ENCODE data around the gene SCN5A.

Gene SCN5A

DNA sequence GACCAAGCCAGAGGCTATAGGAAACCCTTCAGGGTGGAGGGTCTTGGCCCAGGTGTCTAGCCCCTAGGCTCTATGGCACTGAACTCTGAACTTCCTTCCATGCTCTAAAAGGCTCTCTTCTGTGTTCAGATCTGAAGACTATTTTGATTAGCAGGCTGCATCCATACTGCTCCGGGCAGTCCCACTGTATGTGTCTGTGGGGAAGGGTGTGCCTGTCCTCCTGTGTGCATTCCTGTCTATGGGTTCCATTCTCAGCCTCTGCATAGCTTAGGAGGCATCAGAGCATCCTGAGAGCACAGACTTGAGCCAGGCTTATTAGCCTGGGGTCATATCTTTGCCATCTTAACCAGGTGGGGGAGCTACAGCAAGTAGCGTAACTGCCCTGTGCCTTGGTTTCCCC is 115.3 kb downstream of the SCN5A start:
- Mint-ChIP-seq H3K36me3 (ENCODE audit: low read depth) (peaks cover 37% of the 10 kb centered on the region), H3K27me3 (ENCODE audit: low read depth, poor library complexity) (peaks cover 11% of the 10 kb centered on the region), H3K4me1 (peaks cover 12% of the 10 kb centered on the region), H3K27ac (no peak overlapping the region), H3K4me3 (no peak overlapping the region), H3K9me3 (peaks cover 16% of the 10 kb centered on the region)
- TF ChIP-seq, protein P1, sequence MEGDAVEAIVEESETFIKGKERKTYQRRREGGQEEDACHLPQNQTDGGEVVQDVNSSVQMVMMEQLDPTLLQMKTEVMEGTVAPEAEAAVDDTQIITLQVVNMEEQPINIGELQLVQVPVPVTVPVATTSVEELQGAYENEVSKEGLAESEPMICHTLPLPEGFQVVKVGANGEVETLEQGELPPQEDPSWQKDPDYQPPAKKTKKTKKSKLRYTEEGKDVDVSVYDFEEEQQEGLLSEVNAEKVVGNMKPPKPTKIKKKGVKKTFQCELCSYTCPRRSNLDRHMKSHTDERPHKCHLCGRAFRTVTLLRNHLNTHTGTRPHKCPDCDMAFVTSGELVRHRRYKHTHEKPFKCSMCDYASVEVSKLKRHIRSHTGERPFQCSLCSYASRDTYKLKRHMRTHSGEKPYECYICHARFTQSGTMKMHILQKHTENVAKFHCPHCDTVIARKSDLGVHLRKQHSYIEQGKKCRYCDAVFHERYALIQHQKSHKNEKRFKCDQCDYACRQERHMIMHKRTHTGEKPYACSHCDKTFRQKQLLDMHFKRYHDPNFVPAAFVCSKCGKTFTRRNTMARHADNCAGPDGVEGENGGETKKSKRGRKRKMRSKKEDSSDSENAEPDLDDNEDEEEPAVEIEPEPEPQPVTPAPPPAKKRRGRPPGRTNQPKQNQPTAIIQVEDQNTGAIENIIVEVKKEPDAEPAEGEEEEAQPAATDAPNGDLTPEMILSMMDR (IDR thresholded peaks at IDR 0.05) = no peak
- no peak for DNase-seq

DNA sequence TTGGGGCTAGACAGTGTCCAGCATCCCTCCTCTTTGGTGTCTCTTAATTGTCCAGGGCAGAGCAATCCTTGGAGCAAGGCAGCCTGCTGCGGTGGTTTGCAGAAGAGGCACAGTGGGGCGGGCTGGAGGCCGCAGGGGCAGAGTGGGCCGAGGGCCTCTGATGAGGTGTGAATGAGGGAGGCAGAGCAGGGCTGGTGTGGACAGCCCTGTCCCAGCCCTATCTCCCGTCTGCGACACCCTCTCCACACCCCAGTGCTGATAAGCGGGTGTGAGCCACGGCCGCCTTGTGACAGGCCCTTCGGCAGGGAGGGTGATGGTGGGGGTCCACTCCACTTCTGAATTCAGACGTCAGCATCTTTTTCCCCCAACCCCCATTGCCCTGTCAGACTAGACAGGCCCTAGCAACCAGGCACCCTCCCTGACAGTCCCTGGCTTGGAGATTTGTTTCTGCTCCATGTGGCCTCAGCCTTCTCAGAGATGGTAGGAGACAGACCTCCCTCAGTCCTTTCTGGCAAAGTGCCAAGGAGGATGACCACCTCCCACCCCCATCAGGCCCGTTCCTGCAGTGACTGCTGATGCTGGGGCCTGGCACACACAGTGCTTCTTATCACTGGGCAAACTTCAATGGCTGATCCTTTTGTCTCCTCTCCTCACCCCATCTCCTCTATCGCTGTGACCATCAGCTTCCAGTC is 116.1 kb downstream of the SCN5A start:
- Mint-ChIP-seq H3K36me3 (ENCODE audit: low read depth) (peaks cover 40% of the 10 kb centered on the region), H3K4me3 (no peak overlapping the region), H3K4me1 (peaks cover 12% of the 10 kb centered on the region), H3K27ac (peak overlapping the region; percentile 52), H3K9me3 (peaks cover 16% of the 10 kb centered on the region), H3K27me3 (ENCODE audit: low read depth, poor library complexity) (peaks cover 11% of the 10 kb centered on the region)
- TF ChIP-seq, protein P1 (IDR thresholded peaks at IDR 0.05) = no peak
- no peak for DNase-seq

DNA sequence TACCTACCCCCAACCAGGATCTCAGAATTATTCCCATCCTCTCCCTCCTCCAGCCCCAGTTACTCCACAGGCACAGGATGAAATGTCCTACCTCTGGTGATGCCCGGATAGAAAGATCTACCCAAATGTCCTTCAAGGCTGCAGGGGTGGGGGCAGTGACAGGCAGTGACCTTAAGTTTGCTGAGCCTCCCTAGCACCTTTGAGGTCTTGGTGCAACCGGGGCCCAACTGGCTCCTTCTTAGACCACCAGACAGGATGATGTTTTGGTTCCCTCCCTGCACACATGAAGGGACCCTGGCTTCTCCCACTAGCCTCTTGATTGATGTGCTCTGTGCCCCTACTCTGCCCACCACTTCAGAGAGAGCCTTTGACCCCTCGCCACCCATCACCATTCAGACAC is 117.0 kb downstream of the SCN5A start:
- no peak overlapping the region for H3K27ac Mint-ChIP-seq
- peaks cover 11% of the 10 kb centered on the region for H3K27me3 Mint-ChIP-seq (ENCODE audit: low read depth, poor library complexity)
- no peak for DNase-seq
- TF ChIP-seq, protein P1 (IDR thresholded peaks at IDR 0.05) = no peak
- peaks cover 16% of the 10 kb centered on the region for H3K9me3 Mint-ChIP-seq
- H3K36me3 Mint-ChIP-seq (ENCODE audit: low read depth) = peaks cover 43% of the 10 kb centered on the region
- no peak overlapping the region for H3K4me3 Mint-ChIP-seq
- peaks cover 12% of the 10 kb centered on the region for H3K4me1 Mint-ChIP-seq

- no peak overlapping the region for H3K27ac Mint-ChIP-seq
Observed at GRCh38 chr3:38528457-38528856, 121.0 kb downstream of the SCN5A start.

GRCh38 chr3:38526792-38527191 is 122.7 kb downstream of the SCN5A start:
- TF ChIP-seq, protein P1 (IDR thresholded peaks at IDR 0.05) = no peak
- Mint-ChIP-seq H3K36me3 (ENCODE audit: low read depth) (peaks cover 63% of the 10 kb centered on the region), H3K4me1 (no peaks in the 10 kb centered on the region), H3K9me3 (no peaks in the 10 kb centered on the region), H3K27me3 (ENCODE audit: low read depth, poor library complexity) (no peaks in the 10 kb centered on the region), H3K4me3 (no peak overlapping the region), H3K27ac (no peak overlapping the region)
- no peak for DNase-seq

More at GRCh38 chr3:38528457-38528856, 121.0 kb downstream of the SCN5A start:
- H3K9me3 Mint-ChIP-seq = no peaks in the 10 kb centered on the region
- TF ChIP-seq, protein P1 (IDR thresholded peaks at IDR 0.05) = no peak
- peaks cover 12% of the 10 kb centered on the region for H3K4me1 Mint-ChIP-seq
- no peak for DNase-seq
- peaks cover 59% of the 10 kb centered on the region for H3K36me3 Mint-ChIP-seq (ENCODE audit: low read depth)
- peaks cover 11% of the 10 kb centered on the region for H3K27me3 Mint-ChIP-seq (ENCODE audit: low read depth, poor library complexity)
- H3K4me3 Mint-ChIP-seq = no peak overlapping the region

DNA sequence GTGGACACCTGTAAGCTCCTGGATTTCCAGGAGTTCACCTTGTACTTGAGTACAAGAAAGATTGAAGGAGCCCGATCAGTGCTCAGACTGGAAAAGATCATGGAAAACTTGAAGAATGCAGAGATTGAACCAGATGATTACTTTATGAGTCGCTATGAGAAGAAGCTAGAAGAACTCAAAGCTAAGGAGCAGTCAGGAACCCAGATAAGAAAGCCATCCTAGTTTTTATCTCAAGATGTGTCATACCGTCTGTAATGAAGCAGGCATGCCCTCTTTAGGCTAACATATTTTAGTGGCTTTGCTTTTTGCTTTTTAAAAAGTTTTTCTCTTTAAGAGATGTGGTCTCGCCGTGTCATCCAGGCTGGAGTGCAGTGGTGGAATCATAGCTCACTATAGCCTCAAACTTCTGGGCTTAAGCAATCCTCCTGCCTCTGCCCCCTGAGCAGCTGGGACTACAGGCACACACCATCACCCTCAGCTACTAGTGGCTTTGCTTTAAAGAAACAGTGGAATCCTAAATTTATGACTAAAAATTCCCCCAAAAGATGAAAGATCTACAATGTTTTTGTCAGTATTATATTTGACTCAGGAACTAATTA is 125.2 kb downstream of the SCN5A start:
- Mint-ChIP-seq H3K27ac (no peak overlapping the region), H3K4me1 (no peaks in the 10 kb centered on the region), H3K4me3 (no peak overlapping the region), H3K27me3 (ENCODE audit: low read depth, poor library complexity) (no peaks in the 10 kb centered on the region), H3K9me3 (no peaks in the 10 kb centered on the region), H3K36me3 (ENCODE audit: low read depth) (peaks cover 54% of the 10 kb centered on the region)
- DNase-seq = no peak
- TF ChIP-seq, protein P1 (IDR thresholded peaks at IDR 0.05) = no peak
